IMR-90 (cell line): ENCODE measurements around the gene PHF21B. TPM values are rescaled to one million over a fixed set of nuclear protein-coding genes. Genes with fewer than 3 reads are reported as not detected.

ENCODE experiments used
- ATAC-seq: fragments of 200-7000 bp; cut with Tn5 transposase; 2 replicates; pipeline ENCODE4 v1.9.1; 2020; ENCODE audit warnings: low read depth, mild to moderate bottlenecking, moderate library complexity
- BruUV-seq: library from RNA; stranded (reverse); fragments of 400-500 nt; replicated peaks from 2 replicates; lab custom pipeline; 2021; lab: Mats Ljungman, UMichigan
- CTCF ChIA-PET: fragments of 300-600 bp; formaldehyde crosslinking; extraction: SDS; loops from one replicate; lab custom pipeline; 2021; ENCODE audit warnings: antibody characterized with exemption; lab: Yijun Ruan, JAX
- POLR2A ChIA-PET: fragments of 300-600 bp; sonication (Branson Sonifier 250); formaldehyde crosslinking; loops from one replicate; lab custom pipeline; 2022; ENCODE audit warnings: antibody characterized with exemption; ENCODE audit not compliant: unreplicated experiment; lab: Charles Lee
- DNase-seq: peaks from one replicate; pipeline ENCODE4 v3.0.0; 2013
- H2AFZ ChIP-seq: replicated peaks from 2 replicates; pipeline ENCODE3; 2013; ENCODE audit warnings: low read length, mild to moderate bottlenecking; ENCODE audit not compliant: poor library complexity
- H2AK5ac ChIP-seq: 2 replicates; pipeline ENCODE4 v1.6.1; 2013; ENCODE audit warnings: low read depth, low read length, inconsistent platforms
- H2AK9ac ChIP-seq: replicated peaks from 2 replicates; pipeline ENCODE3; 2013; ENCODE audit warnings: mild to moderate bottlenecking, low read depth, low read length, moderate library complexity; ENCODE audit not compliant: poor library complexity
- H2BK120ac ChIP-seq: 2 replicates; pipeline ENCODE4 v1.6.1; 2013; ENCODE audit warnings: low read depth, low read length, inconsistent platforms
- H2BK15ac ChIP-seq: 3 replicates; pipeline ENCODE4 v1.6.1; 2013; ENCODE audit warnings: low read depth, low read length, inconsistent platforms
- H2BK20ac ChIP-seq: 2 replicates; pipeline ENCODE4 v1.6.1; 2013; ENCODE audit warnings: low read depth, mild to moderate bottlenecking, inconsistent platforms, low read length, moderate library complexity
- H2BK5ac ChIP-seq: 2 replicates; pipeline ENCODE4 v1.6.1; 2013; ENCODE audit warnings: mild to moderate bottlenecking, low read depth, low read length, inconsistent platforms; ENCODE audit not compliant: poor library complexity, severe bottlenecking
- H3K14ac ChIP-seq: replicated peaks from 2 replicates; pipeline ENCODE4 v1.6.1; 2013; ENCODE audit warnings: low read depth, low read length, inconsistent platforms
- H3K18ac ChIP-seq: 2 replicates; pipeline ENCODE4 v1.6.1; 2013; ENCODE audit warnings: low read depth, low read length, control low read depth
- H3K23ac ChIP-seq: 2 replicates; pipeline ENCODE4 v1.6.1; 2013; ENCODE audit warnings: low read depth, low read length, inconsistent platforms
- H3K27ac ChIP-seq: 2 replicates; pipeline ENCODE4 v1.5.1; 2013; ENCODE audit warnings: mild to moderate bottlenecking, control low read depth, low read length; ENCODE audit not compliant: insufficient read depth
- H3K27me3 ChIP-seq: 2 replicates; pipeline ENCODE4 v1.6.1; 2013; ENCODE audit warnings: low read length; ENCODE audit not compliant: control insufficient read depth, insufficient read depth
- H3K36me3 ChIP-seq: 2 replicates; pipeline ENCODE4 v1.6.1; 2013; ENCODE audit warnings: low read length, mixed read lengths; ENCODE audit not compliant: control insufficient read depth, insufficient read depth
- H3K4ac ChIP-seq: 2 replicates; pipeline ENCODE4 v1.6.1; 2013; ENCODE audit warnings: low read depth, low read length, inconsistent platforms
- H3K4me1 ChIP-seq: 2 replicates; pipeline ENCODE4 v1.6.1; 2013; ENCODE audit warnings: low read length, mixed read lengths; ENCODE audit not compliant: control insufficient read depth, insufficient read depth
- H3K4me2 ChIP-seq: 2 replicates; pipeline ENCODE4 v1.6.1; 2013; ENCODE audit warnings: low read depth, mild to moderate bottlenecking, control low read depth, low read length, moderate library complexity
- H3K4me3 ChIP-seq: 2 replicates; pipeline ENCODE4 v1.5.1; 2013; ENCODE audit warnings: low read depth, mild to moderate bottlenecking, control low read depth, low read length, moderate library complexity; ENCODE audit not compliant: insufficient read depth
- H3K56ac ChIP-seq: 2 replicates; pipeline ENCODE4 v1.6.1; 2013; ENCODE audit warnings: low read length, inconsistent platforms; ENCODE audit not compliant: insufficient read depth; ENCODE audit errors: extremely low read depth
- H3K79me1 ChIP-seq, 2 experiments: 2 replicates each; pipeline ENCODE4 v1.6.1; 2013; ENCODE audit warnings: low read length in 2 of 2, inconsistent platforms in 1 of 2, low read depth in 1 of 2
- H3K9ac ChIP-seq: 2 replicates; pipeline ENCODE4 v1.6.1; 2013; ENCODE audit warnings: low read depth, low read length, control low read depth
- H3K9me1 ChIP-seq: 2 replicates; pipeline ENCODE4 v1.6.1; 2013; ENCODE audit warnings: low read length, inconsistent platforms; ENCODE audit not compliant: insufficient read depth
- H3K9me3 ChIP-seq: 2 replicates; pipeline ENCODE4 v1.6.1; 2013; ENCODE audit warnings: low read length; ENCODE audit not compliant: control insufficient read depth, insufficient read depth
- H4K20me1 ChIP-seq: 2 replicates; pipeline ENCODE4 v1.6.1; 2013; ENCODE audit warnings: low read length, inconsistent platforms; ENCODE audit not compliant: insufficient read depth
- H4K5ac ChIP-seq: 2 replicates; pipeline ENCODE4 v1.6.1; 2013; ENCODE audit warnings: mild to moderate bottlenecking, low read depth, low read length, control low read depth
- H4K8ac ChIP-seq, 2 experiments: 2 replicates each; pipeline ENCODE4 v1.6.1; 2013; ENCODE audit warnings: low read depth in 2 of 2, low read length in 2 of 2, control low read depth in 1 of 2, inconsistent platforms in 1 of 2
- H4K91ac ChIP-seq: 2 replicates; pipeline ENCODE4 v1.6.1; 2013; ENCODE audit warnings: low read depth, low read length, inconsistent platforms; ENCODE audit not compliant: insufficient read depth
- BHLHE40 ChIP-seq: fragments of 150-350 bp; IDR thresholded peaks from 2 replicates; pipeline ENCODE4 v1.6.1; 2016; ENCODE audit warnings: mild to moderate bottlenecking, low read depth, low read length
- CEBPB ChIP-seq: IDR thresholded peaks from 2 replicates; pipeline ENCODE4 v1.6.1; 2012; ENCODE audit warnings: low read depth, low read length, improper control_type of control experiment
- CHD1 ChIP-seq: IDR thresholded peaks from 2 replicates; pipeline ENCODE4 v1.6.1; 2012; ENCODE audit warnings: low read depth, low read length, improper control_type of control experiment
- ELK1 ChIP-seq: fragments of 150-350 bp; IDR thresholded peaks from 2 replicates; pipeline ENCODE4 v1.6.1; 2016; ENCODE audit warnings: low read depth, mild to moderate bottlenecking, low read length, moderate library complexity, borderline replicate concordance
- FOS ChIP-seq: fragments of 150-350 bp; IDR thresholded peaks from 2 replicates; pipeline ENCODE4 v1.6.1; 2016; ENCODE audit warnings: low read depth, low read length
- MAFK ChIP-seq: IDR thresholded peaks from 2 replicates; pipeline ENCODE4 v1.6.1; 2012; ENCODE audit warnings: low read depth, low read length, improper control_type of control experiment
- MAZ ChIP-seq: IDR thresholded peaks from 2 replicates; pipeline ENCODE4 v1.6.1; 2012; ENCODE audit warnings: low read depth, mild to moderate bottlenecking, low read length, improper control_type of control experiment, moderate library complexity, borderline replicate concordance
- MXI1 ChIP-seq: IDR thresholded peaks from 2 replicates; pipeline ENCODE4 v1.6.1; 2012; ENCODE audit warnings: low read depth, mild to moderate bottlenecking, low read length, moderate library complexity, borderline replicate concordance
- NFE2L2 ChIP-seq: fragments of 150-350 bp; IDR thresholded peaks from 2 replicates; pipeline ENCODE4 v1.6.1; 2016; ENCODE audit warnings: low read depth, mild to moderate bottlenecking, low read length
- POLR2A ChIP-seq: IDR thresholded peaks from 2 replicates; pipeline ENCODE4 v1.6.1; 2012; ENCODE audit warnings: mild to moderate bottlenecking, low read depth, low read length
- RAD21 ChIP-seq: IDR thresholded peaks from 2 replicates; pipeline ENCODE4 v1.6.1; 2012; ENCODE audit warnings: low read length, improper control_type of control experiment
- RCOR1 ChIP-seq: IDR thresholded peaks from 2 replicates; pipeline ENCODE4 v1.6.1; 2012; ENCODE audit warnings: mild to moderate bottlenecking, low read length, improper control_type of control experiment; ENCODE audit not compliant: insufficient replicate concordance
- RFX5 ChIP-seq: IDR thresholded peaks from 2 replicates; pipeline ENCODE4 v1.8.0; 2012; ENCODE audit warnings: low read depth, mild to moderate bottlenecking, low read length, moderate library complexity
- SMC3 ChIP-seq: fragments of 150-350 bp; IDR thresholded peaks from 2 replicates; pipeline ENCODE4 v1.6.1; 2016; ENCODE audit warnings: low read depth, mild to moderate bottlenecking, antibody characterized with exemption, low read length, moderate library complexity
- USF2 ChIP-seq: fragments of 150-350 bp; IDR thresholded peaks from 2 replicates; pipeline ENCODE4 v1.6.1; 2017; ENCODE audit warnings: mild to moderate bottlenecking, antibody characterized with exemption, low read length, low read depth
- WGBS, 2 experiments: methylation state at CpG; one replicate each; pipeline versions ENCODE4 v1.1.5 to v1.1.7; 2013; ENCODE audit warnings: missing lambda C conversion rate in 2 of 2; ENCODE audit not compliant: insufficient read length in 1 of 2; ENCODE audit errors: extremely low coverage in 2 of 2; 5-methylcytosine and 5-hydroxymethylcytosine counted together
- dilution Hi-C: fragments of 300-500 bp; cut with HindIII; formaldehyde crosslinking; loops from one replicate; pipeline ENCODE4 v1.14.3; 2018; ENCODE audit warnings: low sequenced_read_pairs; ENCODE audit not compliant: unreplicated experiment
- in situ Hi-C: fragments of 300-500 bp; cut with MboI; formaldehyde crosslinking; loops from 3 replicates; pipeline ENCODE4 v1.14.3; 2019; ENCODE audit warnings: low sequenced_read_pairs, inconsistent platforms, mixed read lengths
- intact Hi-C: fragments of 100-400 bp; cut with micrococcal nuclease; formaldehyde crosslinking; loops from 2 replicates; pipeline ENCODE4 v1.10.0; 2022
- polyA plus RNA-seq, 3 experiments: library from polyadenylated mRNA; depleted of rRNA; stranded (reverse); fragments of >200 nt; gene quantifications; 2 replicates each; pipeline ENCODE4 v1.2.3, GENCODE V29; 2012; ENCODE audit warnings: low replicate concordance in 1 of 3
- total RNA-seq: library from RNA; depleted of rRNA; stranded (reverse); fragments of >200 nt; gene quantifications from 2 replicates; pipeline ENCODE4 v1.2.3, GENCODE V29; 2012
- TF ChIP-seq, protein P1 (sequence below): conservative IDR thresholded peaks from 2 replicates; pipeline ENCODE4 v1.5.1; 2012; ENCODE audit warnings: mild to moderate bottlenecking, low read depth, low read length, improper control_type of control experiment

The PHF21B gene
- total and polyA plus RNA-seq, 2 of the 4 experiments (the other 2 are of a cell fraction): 0.02 TPM; not detected in 1

GRCh38 chr22:44869196-44869595, 140.6 kb downstream of the PHF21B start:
- CTCF ChIA-PET: no interaction called here
- no TSS peak for BruUV-seq
- no peak overlapping the region for H3K27ac ChIP-seq

More at GRCh38 chr22:44869196-44869595, 140.6 kb downstream of the PHF21B start:
- Histone ChIP-seq H3K56ac (no peak overlapping the region), H2BK120ac (no peak overlapping the region), H3K9ac (no peak overlapping the region), H3K23ac (no peak overlapping the region), H3K9me1 (no peaks in the 10 kb centered on the region), H2BK5ac (no peak overlapping the region), H3K27me3 (no peaks in the 10 kb centered on the region; the same call in 1 of the 2 replicates), H4K20me1 (no peaks in the 10 kb centered on the region), H3K36me3 (no peaks in the 10 kb centered on the region), H4K91ac (no peak overlapping the region), H2AK9ac (no peak overlapping the region), H3K4me2 (no peak overlapping the region), H3K4me1 (no peaks in the 10 kb centered on the region), H3K4me3 (no peak overlapping the region), H4K5ac (no peak overlapping the region), H3K14ac (no peak overlapping the region), H3K4ac (no peak overlapping the region), H2BK15ac (no peak overlapping the region), H2AFZ (no peak overlapping the region), H2BK20ac (no peak overlapping the region), H3K9me3 (peaks cover 5% of the 10 kb centered on the region), H3K18ac (no peak overlapping the region), H2AK5ac (no peak overlapping the region), H3K79me1 (no peaks in the 10 kb centered on the region), H4K8ac (no peak overlapping the region)
- ATAC-seq (no peak), DNase-seq (peak; percentile 12)
- in situ Hi-C loops: no loop called here
- POLR2A ChIA-PET: no interaction called here
- intact Hi-C loops: no loop called here
- WGBS, 2 experiments: 86% methylated on average over 1 of the region's 7 CpGs; no CpG with 5 or more reads in 1 of the 2 experiments
- TF ChIP-seq MXI1 (no peak), MAFK (no peak), POLR2A (no peak), RCOR1 (no peak), NFE2L2 (no peak), CEBPB (no peak), ELK1 (no peak), MAZ (no peak), FOS (no peak), SMC3 (no peak), CHD1 (no peak), USF2 (no peak), RFX5 (no peak), RAD21 (no peak), BHLHE40 (no peak)
- TF ChIP-seq, protein P1, sequence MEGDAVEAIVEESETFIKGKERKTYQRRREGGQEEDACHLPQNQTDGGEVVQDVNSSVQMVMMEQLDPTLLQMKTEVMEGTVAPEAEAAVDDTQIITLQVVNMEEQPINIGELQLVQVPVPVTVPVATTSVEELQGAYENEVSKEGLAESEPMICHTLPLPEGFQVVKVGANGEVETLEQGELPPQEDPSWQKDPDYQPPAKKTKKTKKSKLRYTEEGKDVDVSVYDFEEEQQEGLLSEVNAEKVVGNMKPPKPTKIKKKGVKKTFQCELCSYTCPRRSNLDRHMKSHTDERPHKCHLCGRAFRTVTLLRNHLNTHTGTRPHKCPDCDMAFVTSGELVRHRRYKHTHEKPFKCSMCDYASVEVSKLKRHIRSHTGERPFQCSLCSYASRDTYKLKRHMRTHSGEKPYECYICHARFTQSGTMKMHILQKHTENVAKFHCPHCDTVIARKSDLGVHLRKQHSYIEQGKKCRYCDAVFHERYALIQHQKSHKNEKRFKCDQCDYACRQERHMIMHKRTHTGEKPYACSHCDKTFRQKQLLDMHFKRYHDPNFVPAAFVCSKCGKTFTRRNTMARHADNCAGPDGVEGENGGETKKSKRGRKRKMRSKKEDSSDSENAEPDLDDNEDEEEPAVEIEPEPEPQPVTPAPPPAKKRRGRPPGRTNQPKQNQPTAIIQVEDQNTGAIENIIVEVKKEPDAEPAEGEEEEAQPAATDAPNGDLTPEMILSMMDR: no peak
- dilution Hi-C loops: no loop called here
